Measurements from ENCODE around the gene MAPK7. TPM values are rescaled to one million over a fixed set of nuclear protein-coding genes. Genes with fewer than 3 reads are reported as not detected.

Gene MAPK7
- total RNA-seq, 2 experiments from 2014 or later = 8.1 to 19.3 TPM

- CTCF ChIA-PET (ENCODE audit: unreplicated experiment) = no interaction called here
- H3K9me3 ChIP-seq (ENCODE audit: low read length) = no peaks in the 10 kb centered on the region
- POLR2A ChIA-PET = no interaction called here
- BruUV-seq (replicated peaks) = no TSS peak
- H3K4me1 ChIP-seq (ENCODE audit: insufficient read depth, low read length, poor library complexity, severe bottlenecking) = no peaks in the 10 kb centered on the region
- H3K4me3 ChIP-seq (ENCODE audit: low read depth, low read length, poor library complexity, severe bottlenecking) = no peak overlapping the region
- DNase-seq (ENCODE audit: low spot score) = no peak
- no peak overlapping the region for H2AFZ ChIP-seq (ENCODE audit: low read length)
- H3K4me2 ChIP-seq (ENCODE audit: low read length) = no peak overlapping the region
- H4K20me1 ChIP-seq (ENCODE audit: insufficient read depth, low read length) = no peaks in the 10 kb centered on the region
- H3K36me3 ChIP-seq (ENCODE audit: insufficient read depth, low read length) = no peaks in the 10 kb centered on the region
- no peaks in the 10 kb centered on the region for H3K9me2 ChIP-seq (ENCODE audit: insufficient read depth, low read length)
- no peak for TF ChIP-seq CTCF (conservative IDR thresholded peaks at IDR 0.05; ENCODE audit: low read length)
- TF ChIP-seq EZH2phosphoT487 (IDR thresholded peaks at IDR 0.05; ENCODE audit: borderline replicate concordance, low read depth, low read length) = no peak
- H3K79me2 ChIP-seq (ENCODE audit: insufficient read depth, low read depth, low read length) = no peaks in the 10 kb centered on the region
- no peak overlapping the region for H3K27ac ChIP-seq (ENCODE audit: low read depth, low read length, poor library complexity, severe bottlenecking)
- intact Hi-C loops (cut with micrococcal nuclease; ENCODE audit: unreplicated experiment) = no loop called here
Observed at GRCh38 chr17:19407601-19408345, 29.5 kb downstream of the MAPK7 start.

- H3K9me3 ChIP-seq (ENCODE audit: low read length) = no peaks in the 10 kb centered on the region
- ChIA-PET POLR2A (interaction anchor here (0.6 kb wide), 1 partner anchor 9 kb away, joined by 3 read pairs; no protein-coding TSS in a partner anchor), CTCF (ENCODE audit: unreplicated experiment) (no interaction called here)
- H3K4me2 ChIP-seq (ENCODE audit: low read length) = no peak overlapping the region
- TF ChIP-seq CTCF (conservative IDR thresholded peaks at IDR 0.05; ENCODE audit: low read length) (no peak), EZH2phosphoT487 (IDR thresholded peaks at IDR 0.05; ENCODE audit: borderline replicate concordance, low read depth, low read length) (no peak)
- no peaks in the 10 kb centered on the region for H3K79me2 ChIP-seq (ENCODE audit: insufficient read depth, low read depth, low read length)
- no peaks in the 10 kb centered on the region for H4K20me1 ChIP-seq (ENCODE audit: insufficient read depth, low read length)
- H3K36me3 ChIP-seq (ENCODE audit: insufficient read depth, low read length) = no peaks in the 10 kb centered on the region
- H3K4me3 ChIP-seq (ENCODE audit: low read depth, low read length, poor library complexity, severe bottlenecking) = no peak overlapping the region
- no peak overlapping the region for H3K27ac ChIP-seq (ENCODE audit: low read depth, low read length, poor library complexity, severe bottlenecking)
- no peaks in the 10 kb centered on the region for H3K4me1 ChIP-seq (ENCODE audit: insufficient read depth, low read length, poor library complexity, severe bottlenecking)
- intact Hi-C loops (cut with micrococcal nuclease; ENCODE audit: unreplicated experiment) = no loop called here
- H2AFZ ChIP-seq (ENCODE audit: low read length) = no peak overlapping the region
- H3K9me2 ChIP-seq (ENCODE audit: insufficient read depth, low read length) = no peaks in the 10 kb centered on the region
- BruUV-seq (replicated peaks) = no TSS peak
- DNase-seq (ENCODE audit: low spot score) = no peak
Observed at GRCh38 chr17:19408346-19408710, 30.0 kb downstream of the MAPK7 start.

- H4K20me1 ChIP-seq (ENCODE audit: insufficient read depth, low read length) = no peaks in the 10 kb centered on the region
- no peak for DNase-seq (ENCODE audit: low spot score)
- H3K4me3 ChIP-seq (ENCODE audit: low read depth, low read length, poor library complexity, severe bottlenecking) = no peak overlapping the region
- no peaks in the 10 kb centered on the region for H3K9me3 ChIP-seq (ENCODE audit: low read length)
- intact Hi-C loops (cut with micrococcal nuclease; ENCODE audit: unreplicated experiment) = no loop called here
- ChIA-PET CTCF (ENCODE audit: unreplicated experiment) (no interaction called here), POLR2A (no interaction called here)
- H3K4me2 ChIP-seq (ENCODE audit: low read length) = no peak overlapping the region
- no peaks in the 10 kb centered on the region for H3K36me3 ChIP-seq (ENCODE audit: insufficient read depth, low read length)
- no TSS peak for BruUV-seq (replicated peaks)
- no peak overlapping the region for H2AFZ ChIP-seq (ENCODE audit: low read length)
- no peak overlapping the region for H3K27ac ChIP-seq (ENCODE audit: low read depth, low read length, poor library complexity, severe bottlenecking)
- no peak for TF ChIP-seq CTCF (conservative IDR thresholded peaks at IDR 0.05; ENCODE audit: low read length)
- no peak for TF ChIP-seq EZH2phosphoT487 (IDR thresholded peaks at IDR 0.05; ENCODE audit: borderline replicate concordance, low read depth, low read length)
- no peaks in the 10 kb centered on the region for H3K4me1 ChIP-seq (ENCODE audit: insufficient read depth, low read length, poor library complexity, severe bottlenecking)
- no peaks in the 10 kb centered on the region for H3K9me2 ChIP-seq (ENCODE audit: insufficient read depth, low read length)
- H3K79me2 ChIP-seq (ENCODE audit: insufficient read depth, low read depth, low read length) = no peaks in the 10 kb centered on the region
Observed at GRCh38 chr17:19409066-19409465, 30.8 kb downstream of the MAPK7 start.
